Retina (tissue), 1 donor: Measurements from ENCODE around the gene ERC2.

Source experiments
- DNase-seq: peaks from one replicate; pipeline ENCODE4 v3.0.0-alpha.2; 2016

ERC2 gene

GRCh38 chr3:56173601-56174000 is 294.7 kb downstream of the ERC2 start:
- DNase-seq = peak; percentile 47

- no peak for DNase-seq
Observed at GRCh38 chr3:56164436-56164835, 303.8 kb downstream of the ERC2 start.

GRCh38 chr3:56157693-56158362 is 310.4 kb downstream of the ERC2 start:
- no peak for DNase-seq

DNA sequence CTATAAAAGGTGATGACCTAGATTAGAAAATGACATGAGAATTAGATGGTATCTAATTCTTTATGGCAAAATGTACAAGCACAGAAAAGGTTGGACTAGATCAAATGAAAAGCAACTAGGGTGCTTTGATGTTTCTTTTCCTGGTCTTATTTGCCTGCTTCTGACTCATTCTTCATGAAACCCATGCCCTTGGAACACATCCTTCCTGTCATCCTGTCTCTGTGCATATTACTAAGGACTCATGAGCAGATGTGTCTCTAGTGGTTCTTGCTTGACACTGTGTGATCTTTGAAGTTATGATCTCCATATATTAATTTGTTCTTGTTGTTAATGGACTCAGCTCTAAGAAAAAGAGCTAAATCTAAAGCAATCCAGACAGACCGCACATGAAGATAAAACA is 314.0 kb downstream of the ERC2 start:
- no peak for DNase-seq

DNA sequence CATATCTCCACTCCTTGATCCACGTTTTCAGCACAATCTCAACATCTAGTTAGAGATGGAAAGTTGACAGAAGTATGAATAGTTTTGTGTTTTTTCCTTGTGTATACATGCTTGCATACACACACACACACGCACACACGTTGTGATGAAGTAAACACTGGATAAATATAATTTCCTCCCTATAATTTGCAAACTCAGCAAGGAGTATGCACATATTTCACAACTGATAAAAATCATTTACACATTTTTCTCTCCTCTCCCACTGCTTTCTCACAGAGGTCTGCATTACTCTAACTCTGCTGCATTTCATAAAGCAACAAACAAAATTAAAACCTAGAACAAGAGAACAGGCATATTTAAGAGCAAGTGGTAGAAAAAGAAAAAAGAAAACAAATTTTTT is 320.9 kb downstream of the ERC2 start:
- DNase-seq = no peak

- DNase-seq = no peak
Observed at GRCh38 chr3:56145410-56145809, 322.9 kb downstream of the ERC2 start.

DNA sequence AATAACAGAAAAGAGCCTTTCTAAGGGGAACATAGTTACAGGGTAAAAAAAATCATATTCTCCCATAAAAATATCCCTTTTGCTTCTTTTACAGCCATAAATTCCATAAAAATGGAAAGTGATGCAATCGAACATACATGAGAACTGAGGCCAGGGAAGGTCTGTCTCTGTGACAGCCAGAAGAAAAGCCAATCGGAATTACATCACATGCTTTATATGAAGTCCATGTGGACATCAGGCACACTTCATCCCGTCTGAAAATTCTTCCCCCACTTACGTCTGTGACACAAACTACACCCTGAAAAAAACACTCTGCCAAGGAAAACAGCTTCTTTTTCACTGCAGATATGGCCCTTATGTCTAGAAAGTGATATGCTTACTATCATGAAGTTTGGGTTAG is 323.5 kb downstream of the ERC2 start:
- no peak for DNase-seq

DNA sequence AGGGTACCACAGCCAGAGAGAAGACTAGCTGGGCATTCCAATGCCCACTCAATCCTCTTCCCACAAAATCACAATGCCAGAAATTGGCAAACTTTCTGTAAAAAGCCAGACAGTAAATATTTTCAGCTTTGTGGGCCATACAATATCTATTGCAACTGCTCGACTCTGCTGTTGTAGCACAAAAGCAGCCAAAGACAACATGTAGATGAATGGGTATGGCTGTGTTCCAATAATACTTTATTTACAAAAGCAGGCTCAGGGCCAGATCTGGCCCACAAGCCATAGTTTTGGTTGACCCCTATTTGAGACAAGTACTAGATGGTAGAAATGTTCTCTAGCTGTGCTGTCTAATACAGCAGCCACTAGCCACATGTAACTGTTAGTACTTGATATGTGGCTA is 330.9 kb downstream of the ERC2 start:
- DNase-seq = no peak

- no peak for DNase-seq
Observed at GRCh38 chr3:56136514-56136913, 331.8 kb downstream of the ERC2 start.

- no peak for DNase-seq
Observed at GRCh38 chr3:56135941-56136340, 332.3 kb downstream of the ERC2 start.

DNA sequence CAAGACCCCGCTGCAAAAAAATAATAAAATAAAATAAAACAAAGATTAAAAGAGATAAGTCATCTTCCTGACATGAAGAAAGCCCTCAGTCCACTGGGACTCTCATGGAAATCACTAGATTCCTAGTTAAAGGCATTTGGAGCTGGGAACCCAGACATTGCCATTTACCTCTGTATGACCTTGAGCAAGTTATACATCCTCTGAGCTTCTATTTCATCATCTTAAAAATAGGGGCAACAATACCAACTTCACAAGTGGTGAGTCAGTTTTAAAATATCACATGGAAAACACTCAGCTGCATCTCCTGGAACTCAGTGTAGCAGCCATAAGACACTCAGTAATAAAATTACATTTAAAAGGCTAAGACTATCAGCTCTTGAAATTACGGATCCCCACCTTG is 334.8 kb downstream of the ERC2 start:
- DNase-seq = no peak

DNA sequence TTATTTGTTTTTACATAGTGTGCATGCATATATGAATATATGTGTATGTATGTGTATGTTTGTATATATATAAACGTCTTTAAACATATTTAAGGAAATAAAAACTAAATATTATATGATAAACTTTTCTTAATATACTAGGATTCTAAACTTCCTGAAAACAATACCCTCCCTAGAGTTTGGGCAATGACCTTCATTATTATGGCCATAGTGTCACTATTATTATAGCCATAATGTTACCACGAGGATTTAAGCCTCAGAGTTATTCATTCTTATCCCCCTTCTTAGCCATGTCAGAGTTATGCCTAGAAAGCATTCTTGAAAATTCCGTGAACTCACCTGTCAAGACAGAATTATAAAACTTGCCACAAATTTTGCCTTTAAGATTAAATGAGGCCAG is 335.5 kb downstream of the ERC2 start:
- no peak for DNase-seq

DNA sequence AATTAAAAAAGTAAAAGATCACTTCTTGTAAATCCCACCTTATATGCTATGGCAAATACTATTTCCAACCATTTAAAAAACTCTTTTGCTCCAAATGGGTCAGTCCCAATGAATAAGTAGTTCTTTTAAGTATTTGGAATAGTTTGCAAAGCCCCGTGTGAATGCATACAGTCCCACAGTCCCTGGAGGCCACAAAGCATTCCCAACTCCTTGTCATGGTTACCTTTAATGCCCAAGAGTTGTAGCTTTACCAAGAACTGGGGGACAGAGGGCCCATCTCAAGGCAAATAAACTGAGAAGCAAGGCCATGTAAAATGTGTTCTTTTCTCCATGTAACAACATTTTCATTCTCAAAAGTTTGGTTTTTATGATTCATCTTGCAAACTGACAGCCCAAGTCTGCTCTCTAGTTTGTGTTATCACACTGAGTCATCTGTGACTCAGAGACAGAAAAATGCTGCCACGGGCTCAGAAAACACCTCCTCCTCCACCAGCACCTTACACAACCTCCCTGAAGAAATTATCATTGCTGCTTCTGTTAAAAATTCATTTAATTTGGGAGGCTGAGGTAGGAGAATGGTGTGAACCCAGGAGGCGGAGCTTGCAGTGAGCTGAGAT is 336.2 kb downstream of the ERC2 start:
- no peak for DNase-seq

GRCh38 chr3:56130036-56130435 is 338.2 kb downstream of the ERC2 start:
- peak; percentile 8 for DNase-seq

DNA sequence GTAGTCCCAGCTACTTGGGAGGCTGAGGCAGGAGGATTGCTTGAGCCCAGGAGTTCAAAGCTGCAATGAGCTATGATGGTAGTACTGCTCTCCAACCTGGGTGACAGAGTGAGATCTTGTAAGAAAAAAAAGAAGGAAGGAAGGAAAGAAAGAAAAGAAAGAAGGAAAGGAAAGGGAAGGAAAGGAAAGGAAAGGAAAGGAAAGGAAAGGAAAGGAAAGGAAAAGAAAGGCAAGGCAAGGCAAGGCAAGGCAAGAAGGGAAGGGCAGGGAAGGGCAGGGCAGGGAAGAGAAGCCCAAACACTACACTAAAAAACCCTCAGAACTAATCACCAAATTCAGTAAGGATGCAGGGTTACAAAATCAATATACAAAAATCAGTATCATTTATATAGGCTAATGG is 341.6 kb downstream of the ERC2 start:
- DNase-seq = no peak

GRCh38 chr3:56125358-56126005 is 342.8 kb downstream of the ERC2 start:
- no peak for DNase-seq

DNA sequence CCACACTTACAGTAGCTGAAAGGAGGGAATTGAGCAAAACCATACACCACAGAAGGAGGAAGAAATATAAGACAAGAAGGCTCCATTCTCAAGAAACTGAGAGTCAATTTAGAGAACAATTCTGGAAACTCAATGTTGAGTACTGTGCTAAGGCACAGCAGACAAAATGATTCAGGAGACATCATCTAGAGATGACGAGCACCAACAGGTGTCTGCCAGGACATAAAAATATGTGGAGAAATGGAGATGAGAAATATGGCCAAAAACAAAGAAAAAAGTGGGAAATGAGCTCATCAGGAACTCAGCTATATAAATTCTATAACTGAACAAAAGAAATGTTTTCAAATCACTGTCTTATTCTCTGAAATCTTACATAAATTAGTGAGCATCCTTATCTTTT is 343.7 kb downstream of the ERC2 start:
- DNase-seq = no peak

- no peak for DNase-seq
Observed at GRCh38 chr3:56123487-56123886, 344.8 kb downstream of the ERC2 start.

- DNase-seq = no peak
Observed at GRCh38 chr3:56122911-56123310, 345.4 kb downstream of the ERC2 start.

DNA sequence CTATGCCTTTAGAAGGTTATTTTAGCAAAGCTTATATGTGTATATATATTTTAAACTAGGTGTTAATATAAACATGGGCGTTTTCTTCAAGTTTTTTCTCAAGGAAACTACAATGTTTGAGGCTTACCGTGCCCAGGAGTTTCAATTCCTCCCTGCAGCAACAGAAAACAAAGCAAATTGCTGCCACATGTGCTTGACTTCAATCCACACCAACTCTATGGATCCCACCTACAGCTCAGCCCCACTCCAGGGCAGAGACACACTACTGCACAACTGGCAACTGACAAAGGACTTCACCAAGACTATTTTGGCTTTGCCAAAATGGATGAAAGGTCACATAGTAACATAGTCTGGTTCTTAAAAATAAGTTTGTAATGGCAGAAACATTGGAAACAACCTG is 346.6 kb downstream of the ERC2 start:
- no peak for DNase-seq

DNA sequence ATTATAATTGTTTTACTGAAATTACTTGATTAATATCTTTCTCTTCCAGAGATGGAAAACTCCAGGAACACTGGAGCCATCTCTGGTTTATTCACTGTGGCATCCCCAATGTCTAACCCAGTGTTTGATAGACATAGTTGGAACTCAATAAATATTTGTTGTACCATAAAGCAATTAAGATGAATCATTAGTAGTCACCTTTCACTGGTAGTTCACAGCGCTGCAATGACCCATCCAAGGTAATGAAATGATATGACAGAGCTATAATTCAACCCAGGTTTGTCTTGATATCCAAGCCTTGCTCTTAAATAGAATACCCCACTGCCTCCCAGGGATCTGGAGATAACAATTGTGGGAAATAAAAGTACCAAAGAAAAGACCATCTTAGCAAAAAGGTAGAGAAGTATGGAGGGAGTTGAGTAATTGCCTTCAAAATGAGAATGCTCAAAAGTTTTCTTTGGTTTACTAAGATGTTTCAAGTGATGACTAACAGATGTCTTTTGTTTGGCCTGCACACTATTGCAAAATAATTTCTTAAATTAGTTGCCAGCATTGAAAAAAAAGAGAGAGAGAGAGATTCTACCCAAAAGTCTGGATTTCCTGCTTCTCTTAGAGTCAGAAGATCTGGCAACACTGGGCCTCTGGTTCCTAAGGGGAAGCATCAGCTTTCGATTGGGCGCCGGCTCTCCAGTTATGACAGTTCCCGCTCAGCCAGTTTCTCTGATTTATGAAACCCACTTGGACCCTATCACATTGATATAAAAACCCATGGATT is 348.5 kb downstream of the ERC2 start:
- no peak for DNase-seq

GRCh38 chr3:56118968-56119367 is 349.3 kb downstream of the ERC2 start:
- DNase-seq = no peak

GRCh38 chr3:56115698-56116097 is 352.6 kb downstream of the ERC2 start:
- DNase-seq = no peak

- no peak for DNase-seq
Observed at GRCh38 chr3:56115199-56115598, 353.1 kb downstream of the ERC2 start.
